HG03060 (cell line): Measurements from ENCODE around the gene EGFLAM.

Experiments
- ATAC-seq: cut with Tn5 transposase; IDR thresholded peaks from one replicate; pipeline ENCODE4 v1.9.1; 2021; ENCODE audit warnings: low read depth, moderate number of reproducible peaks; ENCODE audit not compliant: unreplicated experiment

EGFLAM gene

DNA sequence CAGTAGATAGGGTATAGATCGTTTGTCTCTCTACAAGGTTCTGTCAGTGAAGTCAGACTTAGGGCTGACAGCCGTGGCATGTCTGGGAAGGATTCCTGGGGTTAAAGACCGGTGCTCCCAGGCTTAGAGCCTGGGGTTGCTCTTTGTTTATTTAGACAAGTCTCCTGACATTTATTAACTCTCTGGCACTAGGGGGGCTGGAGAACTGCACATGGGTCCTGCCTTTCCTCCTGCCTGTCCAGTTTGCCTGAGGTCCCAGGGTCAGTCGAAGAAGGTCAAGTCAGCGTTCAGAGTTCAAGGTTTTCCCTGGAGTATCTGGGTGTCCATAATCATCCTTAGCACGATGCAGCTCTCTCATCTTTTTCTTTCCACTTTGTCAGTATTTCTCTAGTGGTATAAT, 5.6 kb downstream of the EGFLAM start:
- no peak for ATAC-seq

GRCh38 chr5:38265546-38266179, 7.3 kb downstream of the EGFLAM start:
- peak; percentile 55 for ATAC-seq

GRCh38 chr5:38267372-38267771, 9.0 kb downstream of the EGFLAM start:
- ATAC-seq = no peak

DNA sequence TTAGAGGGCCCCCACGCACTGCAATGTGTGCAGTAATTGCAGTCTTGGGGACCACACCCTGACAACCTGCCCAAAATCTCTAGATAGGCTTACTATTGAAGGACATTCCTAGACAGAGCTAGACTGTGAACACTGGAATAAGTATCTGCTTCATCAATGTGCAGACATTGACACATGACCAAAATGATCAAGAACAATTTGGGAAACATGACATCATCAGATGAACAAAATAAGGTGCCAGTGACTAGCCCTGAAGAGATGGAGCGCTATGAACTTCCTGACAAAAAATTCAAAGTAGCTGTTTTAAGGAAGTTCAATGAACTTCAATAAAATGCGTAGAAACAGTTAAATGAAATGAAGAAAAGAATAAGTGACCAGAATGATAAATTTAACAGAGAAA, 15.3 kb downstream of the EGFLAM start:
- ATAC-seq = no peak

DNA sequence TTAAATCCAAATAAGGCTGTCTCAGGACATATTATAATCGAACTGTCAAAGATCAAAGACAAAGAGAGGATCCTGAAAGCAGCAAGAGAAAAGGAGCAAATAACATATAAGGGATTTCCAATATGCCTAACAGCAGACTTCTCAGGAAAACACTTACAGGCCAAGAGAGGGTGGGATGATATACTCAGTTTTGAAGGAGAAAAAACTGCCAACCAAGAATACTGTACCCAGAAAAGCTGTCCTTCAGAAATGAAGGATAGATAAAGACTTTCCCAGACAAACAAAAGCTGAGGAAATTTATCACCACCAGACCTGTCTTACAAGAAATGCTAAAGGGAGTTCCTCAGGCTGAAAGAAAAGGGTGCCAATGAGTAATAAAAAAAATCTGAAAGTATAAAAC, 16.0 kb downstream of the EGFLAM start:
- no peak for ATAC-seq

DNA sequence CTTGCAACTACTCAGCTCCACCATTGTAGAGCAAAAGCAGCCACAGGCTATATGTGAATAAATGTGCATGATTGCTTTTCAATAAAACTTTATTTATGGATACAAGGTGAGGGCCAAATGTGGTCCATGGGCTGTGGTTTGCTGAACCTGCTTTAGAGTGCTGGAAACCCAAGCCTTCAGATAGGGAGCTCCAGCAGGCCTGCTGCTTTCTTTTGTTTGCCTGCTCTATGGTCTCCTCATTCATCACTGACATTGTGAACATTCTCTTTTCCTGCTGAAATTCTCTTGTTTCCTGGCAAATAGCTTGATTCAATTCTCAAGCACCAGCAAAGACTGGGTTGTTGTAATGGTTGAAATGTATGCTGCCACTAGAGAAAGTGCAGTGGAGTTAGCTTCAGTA, 26.0 kb downstream of the EGFLAM start:
- no peak for ATAC-seq

- no peak for ATAC-seq
These were observed 26.9 kb downstream of the EGFLAM start for GRCh38 chr5:38285226-38285625.

DNA sequence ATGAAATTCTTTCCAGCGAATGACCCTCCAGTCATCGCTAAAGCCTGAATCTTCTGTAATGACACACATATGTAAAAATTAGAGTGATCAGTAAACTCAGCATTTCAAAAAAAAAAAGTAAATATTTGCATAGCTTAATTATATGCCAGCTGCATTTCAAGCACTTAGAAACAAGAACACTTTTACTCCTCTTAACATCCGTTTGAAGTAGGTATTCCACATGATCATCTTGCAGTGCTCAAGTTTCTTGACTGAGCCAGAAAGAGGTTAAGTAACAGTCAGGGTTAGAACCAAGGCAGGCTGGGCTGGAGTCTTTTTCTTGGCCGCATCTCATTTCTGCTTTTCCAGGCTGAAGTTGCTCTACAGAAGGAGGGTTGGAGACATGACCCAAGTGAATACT, 27.6 kb downstream of the EGFLAM start:
- no peak for ATAC-seq

GRCh38 chr5:38287124-38287523, 28.8 kb downstream of the EGFLAM start:
- no peak for ATAC-seq

- ATAC-seq = no peak
These were observed 31.1 kb downstream of the EGFLAM start for GRCh38 chr5:38289457-38289856.

GRCh38 chr5:38290028-38290653, 31.8 kb downstream of the EGFLAM start:
- ATAC-seq = no peak

DNA sequence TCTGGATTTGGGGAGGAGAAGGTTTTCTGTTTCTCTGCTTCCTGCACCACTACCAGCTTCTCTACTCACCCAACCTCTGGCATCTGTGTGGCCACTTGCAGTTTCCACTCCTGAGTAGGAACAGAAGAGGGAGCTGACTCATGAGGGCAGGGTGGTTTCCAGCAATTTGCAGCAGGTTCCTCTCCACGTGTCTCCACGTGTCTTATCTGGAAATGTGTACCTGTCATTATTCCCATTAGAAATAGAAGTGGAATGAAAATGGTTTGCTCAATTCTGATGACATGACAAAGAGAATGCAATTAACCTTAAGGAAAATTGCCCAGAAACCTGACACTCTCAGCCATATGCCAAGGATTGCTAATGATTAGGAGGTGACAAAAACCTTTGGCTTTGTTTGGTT, 33.0 kb downstream of the EGFLAM start:
- no peak for ATAC-seq

DNA sequence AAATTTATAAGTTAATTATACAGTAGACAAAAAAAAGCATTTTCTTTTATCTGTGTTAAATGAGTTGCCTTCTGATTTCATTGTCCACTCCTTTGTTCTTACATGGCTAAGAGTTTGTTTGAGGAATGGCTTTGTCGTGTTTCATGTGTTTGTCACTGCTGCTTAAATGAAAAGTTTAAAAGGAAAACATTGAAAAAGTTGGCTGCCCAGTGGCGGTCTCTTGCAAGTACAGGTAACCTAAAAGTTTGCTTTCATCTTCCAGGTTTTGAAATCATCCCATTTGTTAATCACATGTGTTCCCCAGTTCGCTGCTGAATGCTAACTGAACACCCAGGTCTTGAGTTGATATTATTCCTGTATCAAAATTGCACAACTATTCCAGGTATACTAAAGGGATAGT, 33.9 kb downstream of the EGFLAM start:
- no peak for ATAC-seq

DNA sequence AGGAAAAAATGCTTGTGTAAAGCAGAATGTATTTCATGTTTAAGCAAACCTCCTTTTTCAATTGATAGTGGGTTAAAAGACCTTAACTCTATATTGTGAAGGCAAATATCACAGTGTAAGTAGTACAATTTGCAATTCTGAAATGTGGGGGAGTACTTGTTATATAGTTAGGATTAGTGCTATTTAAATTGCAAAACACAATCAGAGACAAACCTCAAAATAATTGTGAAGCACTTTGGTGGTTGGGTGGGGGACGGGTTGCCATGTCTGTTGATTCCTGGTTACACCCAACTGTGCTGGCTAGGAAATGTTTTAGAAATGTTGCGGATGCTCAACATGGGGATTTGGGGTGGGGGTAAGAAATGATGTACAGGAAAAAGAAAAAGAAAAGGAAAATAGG, 37.4 kb downstream of the EGFLAM start:
- no peak for ATAC-seq

GRCh38 chr5:38297830-38298608, 39.7 kb downstream of the EGFLAM start:
- no peak for ATAC-seq

GRCh38 chr5:38299585-38299984, 41.2 kb downstream of the EGFLAM start:
- no peak for ATAC-seq

DNA sequence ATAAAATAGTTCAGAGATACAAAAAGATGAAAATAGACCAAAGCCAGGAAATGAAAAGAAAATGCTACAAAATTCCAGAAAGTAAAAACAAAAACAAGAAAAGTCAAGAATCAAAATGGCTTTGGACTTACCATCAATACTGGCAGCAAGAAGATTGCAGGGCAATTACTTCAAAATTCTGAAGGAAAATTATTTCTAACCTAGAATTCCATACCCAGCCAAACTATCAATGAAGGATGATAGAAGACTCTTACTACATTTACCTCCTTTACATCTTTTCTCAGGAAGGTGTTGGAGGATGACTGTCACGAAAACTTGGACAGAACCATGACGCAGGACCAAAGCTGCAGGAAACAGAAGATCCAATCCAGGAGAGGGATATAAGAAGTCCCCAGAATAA, 46.8 kb downstream of the EGFLAM start:
- no peak for ATAC-seq

GRCh38 chr5:38307845-38308244, 49.5 kb downstream of the EGFLAM start:
- ATAC-seq = no peak

DNA sequence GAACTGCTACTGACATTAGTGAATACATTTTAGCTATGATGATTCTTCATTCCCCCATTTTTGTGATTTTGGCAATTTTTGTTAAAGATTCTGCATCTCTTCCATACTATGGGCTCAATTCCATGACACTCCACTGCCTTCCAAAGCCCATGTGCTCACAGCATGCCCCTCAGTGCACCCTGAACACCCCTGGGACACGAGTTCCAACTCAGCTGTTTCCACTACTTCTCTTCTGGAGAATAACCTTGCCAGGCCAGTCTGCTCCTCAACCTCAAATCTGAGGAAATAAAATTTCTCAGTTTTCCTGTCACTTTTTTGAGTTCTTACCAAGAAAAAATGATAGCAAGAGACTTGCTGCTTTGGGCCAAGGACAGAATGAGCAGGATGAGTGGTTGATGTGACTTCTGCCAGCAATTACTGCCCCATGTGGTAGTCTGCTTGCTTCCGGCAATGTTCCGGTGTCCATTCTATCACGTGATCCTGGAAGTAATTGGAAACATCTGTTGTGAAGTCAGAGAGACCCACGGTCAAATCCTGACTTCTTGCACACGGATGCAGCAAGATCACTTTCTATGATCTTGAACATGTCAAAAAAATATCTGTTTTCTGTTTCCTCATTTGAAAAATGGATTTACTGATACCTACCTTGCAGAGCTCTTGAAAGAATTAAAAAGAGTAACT, 58.3 kb downstream of the EGFLAM start:
- ATAC-seq = no peak

- no peak for ATAC-seq
These were observed 59.5 kb downstream of the EGFLAM start for GRCh38 chr5:38317868-38318267.

DNA sequence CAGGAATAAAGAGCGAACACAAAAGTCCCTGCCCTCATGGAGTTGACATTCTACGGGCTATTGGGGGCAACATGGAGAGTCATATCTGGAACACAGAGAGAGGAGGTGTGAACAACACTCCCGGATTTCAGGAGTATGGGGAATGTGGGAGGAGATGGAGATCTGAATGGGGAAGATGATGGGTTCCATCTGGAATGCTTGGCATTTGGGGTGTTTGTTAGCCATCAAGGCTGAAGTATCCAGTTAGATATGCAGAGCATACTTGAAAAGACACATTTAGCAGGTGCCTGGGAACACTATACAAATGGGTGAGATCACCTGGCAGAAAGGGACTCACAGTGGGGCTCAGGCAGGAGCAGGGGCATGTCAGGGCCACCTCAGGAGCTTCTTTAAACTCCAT, 61.1 kb downstream of the EGFLAM start:
- ATAC-seq = no peak
